Activated CD4-positive, alpha-beta T cell treated with anti-CD3 and anti-CD28 coated beads, Interleukin-2, amount 50 U/mL, for 24 hours (primary cell): Measurements from ENCODE around the gene PRKD3.

Source experiments
- DNase-seq, 2 donors: peaks; one replicate each; pipeline ENCODE4 v3.0.0-alpha.2; 2020; ENCODE audit warnings: low read depth in 1 of 2, low spot score in 1 of 2

Gene PRKD3

GRCh38 chr2:37324786-37325624, at the start of gene PRKD3:
Gene PRKD3, minus strand, starts transcription at chr2:37324833. Its CDS starts 8,309 bp downstream, at chr2:37316524.
- peak; percentile 41 to 52 for DNase-seq

DNA sequence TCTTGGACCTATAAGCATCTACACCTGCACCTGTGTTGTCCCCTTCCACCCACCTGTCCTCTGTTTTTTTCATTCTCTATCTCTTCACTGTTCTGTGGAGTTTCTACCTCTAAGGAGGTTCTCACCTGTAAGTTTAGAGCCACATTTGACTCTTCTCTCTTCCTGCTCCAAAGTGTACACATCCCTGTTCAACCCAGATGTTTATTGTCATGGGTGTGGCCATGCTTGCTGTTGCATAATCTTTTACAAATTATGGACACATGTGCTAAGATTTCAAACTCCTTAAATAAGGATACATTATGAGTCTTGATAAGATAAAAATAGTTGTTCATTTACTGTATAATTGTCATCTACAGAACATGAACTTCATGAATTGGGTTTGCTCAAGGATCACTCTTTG, 47.4 kb upstream of the PRKD3 start:
- DNase-seq = no peak

DNA sequence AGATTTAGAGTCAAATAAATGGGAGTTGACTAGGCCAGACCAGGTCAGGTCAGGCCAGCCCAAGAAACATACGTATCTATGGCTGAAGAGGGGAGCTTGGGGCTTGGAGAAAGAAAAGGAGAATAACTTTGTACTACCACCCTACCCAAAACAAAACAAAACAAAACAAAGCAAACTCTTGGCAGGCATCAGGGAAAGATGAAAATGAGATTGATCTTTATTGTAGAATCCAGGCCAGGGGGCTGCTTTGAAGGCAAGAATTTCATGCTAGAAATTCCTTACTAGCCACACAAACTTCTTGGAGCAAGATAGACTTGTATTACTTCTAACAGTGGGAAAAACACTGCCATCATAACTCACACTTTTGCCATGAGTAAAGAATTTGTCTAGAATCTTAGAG, 46.0 kb upstream of the PRKD3 start:
- DNase-seq = no peak

DNA sequence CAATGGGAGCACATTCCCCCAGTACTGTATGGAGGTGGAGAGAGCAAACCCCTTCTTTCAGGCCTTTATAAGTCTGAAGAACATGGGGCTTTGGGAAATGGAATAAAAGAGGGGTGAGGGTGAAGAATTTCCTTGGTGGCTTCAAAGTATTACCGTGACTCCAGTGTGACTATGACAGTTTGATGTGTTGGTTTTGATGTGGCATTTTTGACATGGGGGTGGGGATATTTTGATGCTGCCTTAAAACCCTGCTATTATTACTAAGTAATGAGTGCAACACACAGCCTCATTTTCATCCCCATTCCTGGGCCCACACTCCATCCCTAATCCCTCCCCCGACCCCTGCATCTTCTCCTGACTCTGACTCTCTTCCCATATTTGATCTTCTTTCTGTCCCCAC, 43.4 kb upstream of the PRKD3 start:
- peak in 1 of 2 donors; percentile 35 for DNase-seq

DNA sequence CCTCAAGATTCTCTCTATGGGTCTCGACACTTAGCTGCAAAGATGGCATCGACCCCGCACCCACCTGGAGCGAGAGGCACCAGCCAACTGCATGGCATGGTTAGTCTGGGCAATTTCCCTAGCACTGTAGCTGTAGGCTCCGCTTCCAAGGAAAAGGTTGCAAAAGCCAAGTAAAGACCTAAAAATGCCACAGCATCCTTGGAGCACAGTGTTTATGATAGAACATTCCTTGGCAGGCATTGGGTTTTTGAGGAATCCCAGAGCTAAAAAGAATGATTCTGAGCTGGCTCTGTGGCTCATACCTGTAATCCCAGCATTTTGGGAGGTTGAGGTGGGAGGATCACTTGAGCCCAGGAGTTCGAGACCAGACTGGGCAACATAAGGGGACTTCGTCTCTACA, 42.7 kb upstream of the PRKD3 start:
- no peak for DNase-seq

GRCh38 chr2:37366773-37367172, 42.1 kb upstream of the PRKD3 start:
- peak in 1 of 2 donors; percentile 18 for DNase-seq

GRCh38 chr2:37365669-37366068, 41.0 kb upstream of the PRKD3 start:
- DNase-seq = no peak

GRCh38 chr2:37364351-37364750, 39.7 kb upstream of the PRKD3 start:
- no peak for DNase-seq

DNA sequence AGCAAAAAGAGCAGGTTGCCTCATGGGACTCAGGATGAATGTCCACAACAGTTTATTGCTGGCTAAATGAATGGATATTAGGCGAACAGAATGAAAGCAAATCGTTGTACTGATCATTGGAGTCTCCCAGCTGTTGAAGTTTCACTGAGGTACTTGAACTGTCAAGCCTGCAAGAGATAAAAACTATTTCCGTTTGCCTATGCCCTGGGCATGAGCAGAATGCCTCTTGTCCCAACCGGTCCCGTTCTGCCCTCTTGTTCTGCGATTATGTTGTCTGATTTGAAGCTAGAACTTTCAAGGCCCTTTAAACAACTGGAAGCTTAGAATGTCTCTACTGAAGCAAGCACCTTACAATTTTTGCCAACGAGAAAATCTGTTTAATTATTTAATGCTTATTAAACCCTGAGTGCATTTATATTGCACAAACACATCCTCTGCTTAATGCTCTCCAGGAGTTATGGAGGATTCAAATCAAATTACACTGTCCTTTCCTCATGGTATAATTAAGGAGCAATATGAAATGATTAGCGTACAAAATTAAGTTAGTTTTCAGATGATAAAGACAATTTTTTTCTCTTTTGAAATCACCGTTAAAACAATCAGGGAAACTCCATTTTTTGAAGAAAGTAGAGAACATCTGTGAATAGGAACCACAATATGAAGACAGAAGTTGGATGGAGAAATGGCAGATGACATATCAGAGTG, 37.5 kb upstream of the PRKD3 start:
- no peak for DNase-seq

GRCh38 chr2:37361216-37361815, 36.7 kb upstream of the PRKD3 start:
- no peak for DNase-seq

GRCh38 chr2:37358466-37358865, 33.8 kb upstream of the PRKD3 start:
- no peak for DNase-seq

DNA sequence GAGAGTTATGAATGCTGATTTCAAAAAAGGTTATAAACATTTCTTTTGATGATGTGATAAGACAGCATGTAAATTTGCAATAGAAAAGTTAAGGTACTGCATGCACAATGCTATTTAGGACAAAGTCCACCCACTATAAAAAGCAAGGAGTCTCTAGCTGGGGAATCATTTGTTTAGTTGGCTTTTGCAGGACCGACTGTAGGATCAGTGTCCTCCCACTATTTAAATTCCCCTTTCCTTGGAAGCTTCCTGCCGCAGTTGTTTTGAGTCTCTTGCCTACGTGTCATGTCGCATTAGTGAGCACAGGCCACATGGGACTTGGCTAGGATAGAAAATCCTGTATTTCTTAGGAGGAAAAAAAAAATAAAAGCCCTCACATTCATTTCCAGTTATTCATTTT, 32.9 kb upstream of the PRKD3 start:
- DNase-seq = no peak

DNA sequence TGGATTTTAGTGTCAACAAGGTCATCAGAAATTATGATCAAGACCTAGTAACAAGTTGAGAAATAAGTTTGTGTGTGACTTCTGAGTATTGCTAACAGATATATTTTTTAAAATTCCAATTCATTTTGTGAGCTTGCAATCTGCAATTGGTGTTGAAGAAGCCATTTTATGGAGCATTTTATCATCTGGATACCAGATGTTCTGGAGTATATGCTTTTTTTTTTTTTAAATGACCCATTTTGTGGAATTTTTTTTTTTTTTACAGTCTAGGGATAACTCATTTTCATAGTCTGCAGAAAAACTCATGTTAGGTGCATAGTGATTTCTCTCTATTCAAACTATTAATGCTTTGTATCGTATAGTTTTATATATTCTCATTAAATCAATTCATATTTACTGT, 32.4 kb upstream of the PRKD3 start:
- DNase-seq = no peak

GRCh38 chr2:37356299-37356698, 31.7 kb upstream of the PRKD3 start:
- no peak for DNase-seq

- DNase-seq = no peak
Measured at GRCh38 chr2:37355735-37356134, 31.1 kb upstream of the PRKD3 start.

- DNase-seq = no peak
Measured at GRCh38 chr2:37354531-37354930, 29.9 kb upstream of the PRKD3 start.

GRCh38 chr2:37350034-37350433, 25.4 kb upstream of the PRKD3 start:
- no peak for DNase-seq

DNA sequence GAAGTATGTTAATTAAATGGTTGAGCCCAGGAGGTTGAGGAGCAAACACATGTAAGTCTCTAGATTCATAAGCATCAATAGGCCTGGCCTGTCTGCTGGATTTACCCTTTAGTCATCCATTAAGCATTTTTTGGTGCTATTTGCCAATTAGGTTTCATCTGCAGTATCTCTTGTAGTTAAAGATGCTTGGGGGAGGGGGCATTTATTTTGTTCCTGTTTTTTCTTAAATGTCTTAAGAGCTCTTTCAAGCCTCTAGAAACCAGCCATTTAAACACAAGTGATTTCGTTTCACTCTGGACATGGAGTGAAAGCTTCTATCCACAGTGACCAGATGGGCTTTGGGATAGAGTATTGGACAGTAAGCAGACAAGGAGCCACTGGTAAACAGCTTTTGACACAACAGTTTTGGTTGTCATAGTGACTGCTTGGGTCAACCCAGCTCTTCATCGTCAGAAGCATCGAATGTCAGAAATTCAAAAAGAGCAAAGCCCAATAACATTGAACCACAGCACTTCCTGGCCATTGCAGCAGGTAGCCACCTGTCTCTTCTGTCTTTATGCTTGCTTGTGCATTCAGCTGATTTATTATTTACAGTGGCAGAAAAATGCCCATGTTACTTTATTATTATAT, 24.7 kb upstream of the PRKD3 start:
- no peak for DNase-seq

GRCh38 chr2:37348155-37348554, 23.5 kb upstream of the PRKD3 start:
- no peak for DNase-seq

- peak in 1 of 2 donors; percentile 32 for DNase-seq
Measured at GRCh38 chr2:37344453-37345361, 20.1 kb upstream of the PRKD3 start, which contains the start of gene QPCT. Gene QPCT, plus strand, starts transcription at chr2:37344630. Its CDS starts 102 bp downstream, at chr2:37344732.
